DMS114 treated with DMSO at 0.1 percent for 48 hours (cell line): ENCODE results near the gene GASK1B.

Experiments used
- DNase-seq: peaks from one replicate; lab custom pipeline; 2025; ENCODE audit not compliant: unreplicated experiment; lab: John Stamatoyannopoulos, UW

GASK1B gene

DNA sequence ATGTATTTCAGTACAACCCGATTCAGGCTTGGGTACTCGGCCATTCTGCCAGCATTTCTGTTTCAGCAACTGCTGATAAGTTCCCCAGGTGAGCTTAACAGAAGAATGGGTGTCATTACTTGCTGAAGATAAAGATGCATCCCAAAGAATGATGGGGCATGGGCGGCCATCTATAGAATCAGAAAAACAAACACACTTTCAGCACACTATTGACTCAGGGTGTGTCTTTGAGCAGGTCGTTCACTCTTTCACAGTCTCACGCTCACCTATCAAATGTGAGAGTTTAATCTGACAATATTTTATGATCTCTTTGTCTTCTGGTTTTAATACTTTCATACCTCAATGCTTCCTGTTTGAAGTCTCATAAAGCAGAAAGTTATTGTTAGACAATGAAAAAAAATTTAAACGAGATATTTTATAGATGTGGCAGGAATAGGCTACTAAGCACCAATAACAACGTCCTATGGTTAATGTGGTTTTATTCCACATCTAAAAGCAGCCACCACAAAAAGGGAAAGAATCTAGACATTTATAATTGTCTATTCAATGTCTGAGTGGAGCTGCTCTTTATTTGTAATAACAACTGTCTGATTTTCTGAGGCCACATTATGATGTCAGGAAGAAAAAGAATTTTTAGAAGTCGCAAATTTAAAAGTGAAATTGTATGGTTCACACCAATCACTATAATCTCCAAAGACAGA lies 17.0 kb downstream of the GASK1B start:
- no peak for DNase-seq

DNA sequence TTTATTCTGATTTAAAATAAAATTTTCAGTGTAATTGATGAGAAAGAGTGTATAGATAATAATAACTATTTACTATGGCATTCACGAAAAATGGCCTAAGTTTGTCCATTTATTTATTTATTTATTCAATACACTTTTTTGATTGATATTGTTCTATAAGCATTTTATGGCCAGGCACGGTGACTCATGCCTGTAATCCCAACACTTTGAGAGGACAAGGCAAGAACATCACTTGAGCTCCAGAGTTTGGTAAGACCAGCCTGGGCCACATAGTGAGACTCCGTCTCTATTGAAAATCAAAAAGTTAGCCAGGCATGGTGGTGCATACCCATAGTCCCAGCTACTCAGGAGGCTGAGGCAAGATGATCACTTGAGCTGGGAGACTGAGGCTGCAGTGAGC lies 25.7 kb downstream of the GASK1B start:
- no peak for DNase-seq

DNA sequence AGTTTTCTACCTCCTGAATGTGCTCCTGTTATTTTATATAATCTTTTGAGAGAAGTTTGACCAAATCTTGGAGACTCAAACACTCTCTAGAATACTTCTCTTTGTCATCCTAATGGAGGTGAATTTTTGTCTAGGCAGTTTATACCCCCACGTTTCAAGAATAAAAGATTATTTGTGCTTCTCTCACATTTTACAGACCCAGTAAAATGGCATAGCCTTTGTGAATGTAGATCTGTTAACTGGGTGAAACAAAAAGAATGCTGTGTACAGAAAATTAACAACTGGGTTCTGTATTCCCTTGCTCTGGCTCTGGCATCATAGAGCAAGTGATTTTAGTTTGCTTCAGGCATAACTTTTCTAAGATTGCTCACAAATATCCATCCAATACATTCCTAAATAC lies 26.1 kb downstream of the GASK1B start:
- DNase-seq, result no peak

DNA sequence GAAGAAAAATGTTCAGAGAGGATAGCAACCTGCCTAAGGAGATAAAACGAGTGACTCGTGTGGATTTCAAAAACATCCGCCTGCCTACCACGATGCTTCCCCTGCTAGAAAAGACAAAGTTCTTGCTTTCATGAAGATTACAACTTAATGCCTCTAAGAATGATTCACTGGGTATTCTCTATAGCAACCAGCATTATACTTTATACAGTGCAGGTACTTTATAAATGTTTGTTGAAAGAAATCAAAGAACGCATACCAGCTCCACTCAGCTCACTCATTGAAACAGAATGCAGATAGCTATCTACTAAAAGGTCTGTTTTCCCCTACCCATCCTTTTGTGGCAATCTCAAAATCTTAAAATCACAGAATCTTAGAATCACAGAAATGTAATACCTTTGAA lies 33.7 kb downstream of the GASK1B start:
- no peak for DNase-seq

DNA sequence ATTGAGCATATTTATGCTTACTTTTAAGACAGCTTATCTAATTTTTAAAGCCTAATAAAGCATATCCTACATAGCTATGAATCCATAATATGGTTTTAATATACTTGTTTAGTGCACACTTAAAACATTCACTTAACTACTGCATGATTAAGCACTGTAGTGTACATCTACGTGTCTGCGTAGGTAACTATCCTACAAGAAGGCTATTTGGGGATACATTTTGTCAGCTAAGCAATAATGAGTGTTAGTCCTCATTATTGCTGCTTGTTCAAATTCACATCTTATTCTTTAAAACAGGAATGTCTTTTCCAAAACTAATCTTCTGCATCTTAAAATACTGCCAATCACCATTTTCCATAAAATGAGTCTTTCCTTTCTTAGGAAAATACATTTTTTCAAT lies 38.6 kb downstream of the GASK1B start:
- DNase-seq, result no peak

DNA sequence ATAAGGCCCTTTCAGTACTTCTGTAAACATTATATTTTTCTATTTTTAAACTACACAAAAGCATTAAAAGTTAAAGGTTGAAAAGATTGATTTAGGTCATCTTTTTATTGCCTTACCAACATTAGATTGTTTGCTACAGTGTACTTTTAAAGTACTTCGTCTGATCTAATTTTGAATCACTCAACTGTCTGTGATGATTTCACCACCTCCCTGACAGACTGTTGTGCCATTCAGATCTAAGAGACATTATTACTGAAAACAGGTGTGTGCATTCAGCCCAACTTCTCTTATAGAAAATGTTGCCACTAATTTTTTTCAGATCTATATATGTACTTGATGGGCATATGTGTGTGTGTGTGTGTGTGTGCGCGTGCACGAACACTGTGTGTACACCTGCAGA lies 39.3 kb downstream of the GASK1B start:
- no peak for DNase-seq

DNA sequence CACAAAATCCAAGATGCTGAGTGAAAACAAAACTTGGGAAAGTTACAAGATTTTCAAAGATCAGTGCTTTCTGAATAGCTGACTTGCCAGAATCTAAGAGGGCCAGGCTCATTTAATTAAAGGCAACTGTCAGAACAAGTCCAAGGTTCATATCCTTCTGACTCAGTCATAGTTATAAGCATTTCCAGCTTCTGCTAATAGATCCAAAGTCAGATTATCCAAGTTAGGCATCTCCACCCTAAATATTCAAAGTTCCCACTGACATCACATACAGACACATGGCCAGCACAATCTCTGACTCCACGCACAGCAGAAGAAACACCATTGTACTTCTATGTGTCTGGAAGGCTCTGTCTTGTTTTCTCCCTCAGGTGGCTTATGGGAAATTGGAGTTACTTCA lies 41.8 kb downstream of the GASK1B start:
- DNase-seq, result no peak

DNA sequence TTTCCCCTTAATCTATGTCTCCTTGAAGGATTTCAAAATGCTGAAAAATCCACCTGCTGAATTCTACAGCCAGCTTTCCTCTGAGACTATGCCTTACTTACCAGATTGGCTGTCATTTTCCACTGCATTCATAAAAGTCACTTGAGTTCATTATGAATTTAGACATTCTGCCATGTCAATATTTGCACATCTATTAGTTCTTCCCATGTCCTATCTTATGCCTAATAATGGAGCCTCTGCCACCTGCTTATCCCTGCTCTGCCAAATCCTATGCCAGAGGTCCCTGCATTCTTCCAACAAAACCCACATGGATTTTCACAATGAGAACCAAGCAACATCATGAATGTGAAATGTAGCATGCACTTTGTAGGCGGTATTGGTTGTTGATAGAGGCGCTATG lies 42.6 kb downstream of the GASK1B start:
- DNase-seq, result no peak

DNA sequence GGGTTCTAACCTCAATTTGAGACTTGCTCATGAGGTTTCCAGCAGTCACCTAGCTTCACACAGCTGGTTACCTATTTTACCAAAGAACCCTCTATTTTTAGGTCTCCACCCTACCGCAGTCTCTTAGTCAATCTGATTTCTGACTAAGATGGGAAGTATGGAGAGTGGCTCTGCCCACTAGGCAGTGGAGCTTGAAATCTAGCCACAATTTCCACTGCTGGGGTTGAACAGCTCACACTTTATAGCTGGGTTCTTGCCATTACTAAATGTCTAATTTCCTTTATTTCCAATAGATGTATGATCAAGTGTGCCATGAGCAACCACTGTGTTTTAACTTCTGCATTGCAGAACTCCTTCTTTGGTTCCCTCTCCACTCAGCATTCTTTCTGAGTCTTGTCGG lies 43.1 kb downstream of the GASK1B start:
- DNase-seq, result no peak

DNA sequence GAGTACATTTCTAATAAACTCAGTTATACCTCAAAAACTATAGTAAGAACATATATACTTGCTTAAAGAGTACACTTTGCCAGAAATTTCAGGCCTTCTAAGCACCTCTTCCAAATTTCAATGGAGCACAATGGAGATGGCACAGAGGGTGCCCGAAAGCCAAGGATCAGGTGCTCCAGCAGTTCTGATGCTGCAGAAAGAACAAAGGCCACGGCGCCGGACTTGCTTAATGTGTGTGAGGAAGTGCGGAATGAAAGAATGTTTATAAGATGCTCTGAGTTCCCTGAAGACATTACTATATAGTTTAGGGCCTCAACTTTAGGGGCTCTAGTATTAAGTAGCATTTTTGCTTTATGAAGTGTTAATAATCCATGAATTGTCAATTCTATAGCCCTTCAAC lies 44.3 kb downstream of the GASK1B start:
- no peak for DNase-seq

DNA sequence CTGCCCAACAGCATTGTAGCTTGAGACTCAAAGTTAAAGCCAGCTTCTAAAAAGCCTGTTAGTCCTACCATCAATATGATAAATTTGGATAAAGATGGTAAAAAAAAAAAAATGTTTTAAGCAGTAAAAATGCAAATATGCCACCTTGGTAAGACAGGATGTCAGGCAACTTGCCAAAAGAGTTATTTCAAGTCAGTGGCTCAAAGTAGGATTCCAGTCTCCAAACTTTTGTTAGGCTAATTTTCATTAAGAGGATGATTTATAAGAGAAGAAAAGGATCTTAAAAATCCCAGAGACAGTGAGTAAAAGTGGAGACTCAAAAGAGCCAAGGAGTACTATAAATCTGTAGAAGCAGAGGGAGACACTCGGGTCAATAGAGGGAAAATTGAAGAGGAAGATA lies 47.5 kb downstream of the GASK1B start:
- DNase-seq, result no peak
